Adrenal gland (tissue), 12 donors: ENCODE data around the gene NTMT2. TPM values are rescaled to one million over a fixed set of nuclear protein-coding genes. Genes with fewer than 3 reads are reported as not detected.

Source experiments
- DNase-seq, 7 donors: peaks; one replicate each; pipeline ENCODE4 v3.0.0-alpha.2; 2019 to 2020
- H3K27ac ChIP-seq, 5 donors: fragments of 200-600 bp; sonication (generic) in 4 of 5; 1 replicate in 3 of 5; 2 replicates in 2 of 5; pipeline versions ENCODE4 v1.5.1 to v1.8.0; 2016 to 2020; ENCODE audit warnings: mild to moderate bottlenecking in 1 of 5
- H3K27me3 ChIP-seq: fragments of 200-600 bp; 2 replicates; pipeline ENCODE4 v1.8.0; 2021
- H3K36me3 ChIP-seq, 2 donors: fragments of 200-600 bp; replicated peaks in 1 of 2; 1 replicate in 1 of 2; 2 replicates in 1 of 2; pipeline versions ENCODE4 v1.5.1 to v1.8.0; 2018 to 2022
- H3K4me1 ChIP-seq, 2 donors: fragments of 200-600 bp; replicated peaks in 1 of 2; 1 replicate in 1 of 2; 2 replicates in 1 of 2; pipeline versions ENCODE4 v1.5.1 to v1.8.0; 2018 to 2021
- H3K4me3 ChIP-seq, 4 donors: fragments of 200-600 bp; sonication (generic) in 3 of 4; one replicate each; pipeline ENCODE4 v1.5.1; 2016 to 2018
- H3K9me3 ChIP-seq, 3 donors: fragments of 200-600 bp; sonication (generic) in 1 of 3; replicated peaks in 1 of 3; 1 replicate in 2 of 3; 2 replicates in 1 of 3; pipeline versions ENCODE4 v1.5.1 to v1.8.0; 2016 to 2021
- CTCF ChIP-seq, 6 experiments: fragments of 450-650 bp in 4 of 6; fragments of 200-600 bp in 2 of 6; sonication (generic) in 1 of 6; IDR thresholded peaks; 1 replicate in 5 of 6; 2 replicates in 1 of 6; pipeline versions ENCODE4 v1.5.1 to v1.8.0; 2016 to 2021; ENCODE audit warnings: antibody characterized with exemption in 6 of 6, mild to moderate bottlenecking in 2 of 6, moderate library complexity in 1 of 6
- POLR2A ChIP-seq, 2 donors: fragments of 450-650 bp; IDR thresholded peaks; one replicate each; pipeline ENCODE4 v1.6.1; 2017; ENCODE audit warnings: antibody characterized with exemption in 2 of 2, mild to moderate bottlenecking in 2 of 2, moderate library complexity in 1 of 2
- WGBS, 4 donors: extraction: QIAGEN DNeasy Blood & Tissue Kit in 2 of 4; methylation state at CpG; one replicate each; pipeline versions ENCODE4 v1.1.5 to v1.1.7; 2013 to 2017; 5-methylcytosine and 5-hydroxymethylcytosine counted together
- intact Hi-C, 2 donors: fragments of 100-400 bp; cut with DNase I; formaldehyde crosslinking; loops; one replicate each; pipeline versions ENCODE4 v1.14.1 to v1.15.0; 2022 to 2023
- polyA plus RNA-seq, 3 donors: library from polyadenylated mRNA; stranded (reverse); fragments of 200-250 nt in 2 of 3; fragments of 350-450 nt in 1 of 3; fragmentation: Illumina TruSeq in 1 of 3; extraction: RNeasy Lipid Tissue Mini Kit (QIAGEN cat#74804) in 1 of 3; gene quantifications; one replicate each; pipeline ENCODE4 v1.2.3, GENCODE V29; 2013 to 2014
- total RNA-seq, 9 donors: library from RNA; depleted of rRNA in 4 of 9; stranded (reverse); fragments of >200 nt in 4 of 9; fragments of 120-200 nt in 1 of 9; fragmentation: NEBNext Ultra II Directional in 1 of 9; extraction: Animal tissue kit (Norgen Biotek cat#: 25700) in 1 of 9; gene quantifications; one replicate each; pipeline versions ENCODE4 v1.1.0 to v1.2.4, GENCODE V29; 2013 to 2023
- donor health status: healthy with polysubstance abuse.
- donor health status: Bipolar disorder and iron deficiency.
- donor health status: DM: yes; HTN: yes; CAD: no.
- donor health status: DM: no; HTN: no; CAD: no.
- donor health status: DM: no; HTN: no; CAD: no.
- donor health status: DM: yes; HTN: yes; CAD: no.

Gene NTMT2
- total and polyA plus RNA-seq, 12 donors: not detected

- H3K36me3 ChIP-seq: no peaks in the 10 kb centered on the region
- no peak for DNase-seq
- no peaks in the 10 kb centered on the region for H3K27me3 ChIP-seq
- H3K4me3 ChIP-seq: no peak overlapping the region
- peaks cover 0 to 5% (median 0%) of the 10 kb centered on the region in 3 donors for H3K9me3 ChIP-seq
- no peak for TF ChIP-seq CTCF (IDR thresholded peaks at IDR 0.05)
- TF ChIP-seq POLR2A (IDR thresholded peaks at IDR 0.05): no peak
- WGBS, 4 donors: 92 to 100% (median 98%) methylated on average over 1 of the region's 1 CpG
- intact Hi-C loops: no loop called here
- no peaks in the 10 kb centered on the region for H3K4me1 ChIP-seq
- H3K27ac ChIP-seq: no peak overlapping the region
These were observed 9.3 kb downstream of the NTMT2 start for GRCh38 chr1:170155055-170155454.

DNA sequence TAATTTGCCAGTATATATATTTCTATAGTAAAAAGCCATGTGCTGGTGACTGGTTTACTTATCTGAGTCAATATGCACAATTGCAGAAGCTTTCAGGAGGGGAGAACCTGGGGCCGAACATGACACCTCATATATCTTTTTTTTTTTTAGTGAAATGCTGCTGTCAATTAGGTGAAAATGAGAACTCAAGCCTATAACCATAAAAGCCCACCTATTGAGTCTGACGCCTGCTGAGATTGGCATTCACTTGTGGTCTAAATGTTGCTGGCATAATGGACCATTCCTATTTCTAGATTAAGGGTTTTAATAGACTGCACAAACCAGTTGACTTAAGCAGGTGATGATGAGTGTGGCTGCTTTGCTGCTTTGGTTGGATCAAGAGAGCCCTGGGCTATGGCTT, 10.8 kb downstream of the NTMT2 start:
- WGBS, 4 donors: 72 to 87% (median 82%) methylated on average over 2 of the region's 2 CpGs
- Histone ChIP-seq H3K9me3 (peaks cover 0 to 5% (median 0%) of the 10 kb centered on the region in 3 donors), H3K36me3 (no peaks in the 10 kb centered on the region), H3K4me3 (no peak overlapping the region), H3K27me3 (no peaks in the 10 kb centered on the region), H3K27ac (no peak overlapping the region), H3K4me1 (no peaks in the 10 kb centered on the region)
- no peak for DNase-seq
- intact Hi-C loops: no loop called here
- no peak for TF ChIP-seq CTCF (IDR thresholded peaks at IDR 0.05)

- H3K4me3 ChIP-seq: no peak overlapping the region
- peaks cover 0 to 5% (median 0%) of the 10 kb centered on the region in 3 donors for H3K9me3 ChIP-seq
- no peak overlapping the region for H3K27ac ChIP-seq
- 83 to 95% (median 85%) methylated on average over 2 of the region's 2 CpGs for WGBS, 4 donors
- H3K36me3 ChIP-seq: no peaks in the 10 kb centered on the region
- H3K4me1 ChIP-seq: no peaks in the 10 kb centered on the region
- intact Hi-C loops: no loop called here
- TF ChIP-seq POLR2A (IDR thresholded peaks at IDR 0.05) (no peak), CTCF (IDR thresholded peaks at IDR 0.05) (no peak)
- DNase-seq: no peak
- no peaks in the 10 kb centered on the region for H3K27me3 ChIP-seq
These were observed 12.1 kb downstream of the NTMT2 start for GRCh38 chr1:170157820-170158219.

- DNase-seq: peak in 5 of 7 donors; percentile 24 to 33 (median 26)
- 47 to 58% (median 52%) methylated on average over 8 of the region's 8 CpGs for WGBS, 4 donors
- H3K4me3 ChIP-seq: no peak overlapping the region
- no peaks in the 10 kb centered on the region for H3K36me3 ChIP-seq
- TF ChIP-seq POLR2A (IDR thresholded peaks at IDR 0.05) (no peak), CTCF (IDR thresholded peaks at IDR 0.05) (no peak)
- no peaks in the 10 kb centered on the region for H3K27me3 ChIP-seq
- H3K4me1 ChIP-seq: no peaks in the 10 kb centered on the region
- intact Hi-C loops: no loop called here
- no peak overlapping the region for H3K27ac ChIP-seq
- peaks cover 0 to 5% (median 0%) of the 10 kb centered on the region in 3 donors for H3K9me3 ChIP-seq
These were observed 16.9 kb downstream of the NTMT2 start for GRCh38 chr1:170162459-170163246.
